ENCODE results near the gene MTREX.

MTREX gene

GRCh38 chr5:55429221-55429612 is 121.4 kb downstream of the MTREX start:
- DNase-seq (ENCODE audit: low read depth in 2 of 2): no peak

DNA sequence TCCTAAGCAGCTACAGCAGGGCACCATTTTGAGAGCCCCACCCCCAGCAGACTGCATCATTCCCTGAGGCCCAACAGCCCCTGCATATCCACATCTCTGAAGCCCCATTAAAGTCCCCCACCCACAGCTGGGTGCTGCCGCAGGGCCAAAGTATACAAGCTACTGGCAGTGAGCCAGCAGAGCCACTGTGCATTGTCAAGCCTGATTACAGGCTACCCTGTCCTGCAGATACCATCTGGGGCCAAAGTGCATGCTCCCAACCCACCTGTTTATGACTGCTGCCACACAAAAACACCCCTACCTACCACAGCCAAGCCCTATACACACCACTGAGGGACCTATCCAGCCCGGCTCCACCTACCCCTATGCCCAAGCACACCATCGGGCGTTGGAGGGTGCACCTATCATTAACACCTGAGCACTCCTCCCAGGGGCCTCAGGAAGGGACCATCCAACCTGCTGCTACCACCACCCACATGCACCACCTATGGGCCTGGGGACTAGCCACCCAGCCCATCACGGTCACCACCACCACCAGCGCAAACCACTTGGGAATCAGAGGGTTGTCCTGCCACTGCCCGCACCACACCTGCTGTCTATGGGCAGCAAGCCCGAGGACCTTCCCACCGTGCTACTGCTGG is 121.9 kb downstream of the MTREX start:
- DNase-seq (ENCODE audit: low read depth in 2 of 2): no peak

DNA sequence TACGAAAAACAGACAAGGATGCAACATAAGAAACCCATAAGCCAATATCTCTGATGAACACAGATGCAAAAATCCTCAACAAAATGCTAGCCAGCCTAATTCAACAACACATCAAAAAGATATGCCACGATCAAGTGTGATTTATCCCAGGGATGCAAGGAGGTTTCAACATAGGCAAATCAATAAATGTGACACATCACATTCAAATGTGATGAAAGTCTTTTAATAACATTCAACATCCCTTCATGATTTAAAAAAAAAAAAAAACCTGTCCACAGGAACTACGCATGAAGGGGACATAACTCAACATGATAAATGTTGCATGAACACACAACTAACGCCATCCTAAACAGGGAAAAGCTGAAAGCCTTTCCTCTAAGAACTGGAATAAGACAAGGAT is 124.8 kb downstream of the MTREX start:
- no peak for DNase-seq (ENCODE audit: low read depth in 2 of 2)

DNA sequence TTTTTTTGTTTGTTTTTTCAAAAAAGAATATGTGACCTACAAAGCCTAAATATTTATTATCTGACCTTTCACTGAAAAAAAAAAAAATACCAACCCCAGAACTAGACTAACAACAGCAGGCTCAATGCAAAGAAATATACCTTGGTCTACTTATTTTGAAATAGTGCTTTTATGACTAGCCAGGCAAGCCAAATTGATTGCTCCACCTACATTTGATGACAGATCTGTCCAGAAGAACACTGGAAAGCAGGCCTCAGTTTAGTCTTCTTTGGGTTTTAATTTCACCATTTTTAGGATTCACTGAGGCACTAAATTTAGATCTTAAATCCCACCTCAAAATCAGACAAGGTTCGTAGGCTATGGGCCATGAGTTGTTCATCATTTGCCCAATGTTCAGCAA is 129.7 kb downstream of the MTREX start:
- no peak for DNase-seq (ENCODE audit: low read depth in 2 of 2)

DNA sequence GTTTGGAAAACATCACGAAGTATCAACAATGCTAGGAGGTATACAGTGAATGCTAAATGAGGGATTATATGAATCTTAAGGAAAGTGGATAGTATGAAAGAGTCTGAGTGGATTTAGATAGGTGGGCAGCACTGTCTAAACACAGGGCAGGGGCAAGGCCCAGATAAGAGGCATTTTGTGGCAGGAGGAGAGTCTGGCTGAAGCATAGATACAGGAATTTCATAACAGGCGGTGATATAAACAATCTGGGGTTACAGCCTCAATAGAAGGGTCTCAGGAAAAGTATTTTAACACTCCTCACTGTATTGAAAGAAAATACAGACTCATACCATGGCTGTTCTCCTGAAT is 130.0 kb downstream of the MTREX start:
- DNase-seq (ENCODE audit: low read depth in 2 of 2): no peak

- DNase-seq (ENCODE audit: low read depth in 2 of 2): no peak
Measured at GRCh38 chr5:55438998-55439397, 131.2 kb downstream of the MTREX start.

DNA sequence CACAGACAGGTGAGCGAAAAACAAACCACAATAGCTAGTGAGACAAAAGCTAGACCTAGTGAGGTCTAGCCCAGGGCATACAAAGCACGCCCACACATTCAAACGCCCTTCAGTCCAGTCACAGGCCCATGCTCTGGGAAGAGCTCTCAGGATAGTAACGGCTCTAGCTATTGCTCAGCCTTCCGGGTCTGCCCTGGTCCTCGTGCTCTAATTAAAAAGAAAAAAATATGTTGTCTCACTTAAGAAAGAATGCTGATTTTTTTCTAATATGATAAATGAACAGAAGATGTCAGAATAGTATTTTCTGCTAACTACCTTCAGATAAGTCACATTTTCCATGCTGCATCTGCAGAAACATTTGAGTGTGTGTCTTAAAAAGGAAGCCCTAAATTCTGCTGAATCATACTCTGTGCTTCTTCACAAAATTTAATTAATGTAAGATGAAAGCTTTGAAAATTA is 132.4 kb downstream of the MTREX start:
- DNase-seq (ENCODE audit: low read depth in 2 of 2): no peak

DNA sequence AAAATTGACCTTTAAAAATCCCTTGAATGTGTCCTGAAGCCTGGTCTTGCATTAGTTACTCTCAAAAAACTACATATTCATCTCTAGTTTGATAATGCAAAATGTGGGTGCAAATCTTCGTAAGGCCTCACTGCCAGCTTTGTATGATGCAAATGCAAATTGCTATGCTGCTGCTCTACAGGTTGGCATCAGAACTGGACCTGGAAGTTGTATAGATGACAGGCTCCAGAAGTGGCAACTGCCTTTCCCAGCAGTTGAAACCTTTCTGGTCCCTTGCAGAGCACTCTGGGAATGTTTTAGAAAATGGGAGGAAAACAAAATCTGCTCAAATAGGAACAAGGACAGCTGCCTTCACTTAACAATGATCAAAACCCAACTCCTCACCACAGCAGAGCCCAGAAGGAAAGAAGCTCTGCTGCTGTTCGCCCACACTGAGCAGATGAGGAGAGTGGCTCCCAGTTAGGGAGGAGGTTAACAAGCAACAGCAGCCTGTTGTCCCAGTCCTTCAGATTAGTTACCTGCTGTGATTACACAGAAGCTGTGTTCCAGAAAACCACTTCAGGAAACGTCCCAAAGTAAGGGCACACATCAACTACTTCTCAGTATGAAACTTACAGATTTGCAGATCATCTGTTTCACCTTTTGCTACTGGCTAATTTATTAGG is 133.4 kb downstream of the MTREX start:
- no peak for DNase-seq (ENCODE audit: low read depth in 2 of 2)

GRCh38 chr5:55441954-55442353 is 134.2 kb downstream of the MTREX start:
- DNase-seq (ENCODE audit: low read depth in 2 of 2): no peak

- DNase-seq (ENCODE audit: low read depth in 2 of 2): no peak
Measured at GRCh38 chr5:55445791-55446190, 138.0 kb downstream of the MTREX start.

- no peak for DNase-seq (ENCODE audit: low read depth in 2 of 2)
Measured at GRCh38 chr5:55446640-55447351, 139.0 kb downstream of the MTREX start.

GRCh38 chr5:55450050-55450765 is 142.4 kb downstream of the MTREX start:
- DNase-seq (ENCODE audit: low read depth in 2 of 2): no peak

- DNase-seq (ENCODE audit: low read depth in 2 of 2): no peak
Measured at GRCh38 chr5:55451976-55452375, 144.2 kb downstream of the MTREX start.

GRCh38 chr5:55453211-55453610 is 145.4 kb downstream of the MTREX start:
- DNase-seq (ENCODE audit: low read depth in 2 of 2): no peak

- DNase-seq (ENCODE audit: low read depth in 2 of 2): no peak
Measured at GRCh38 chr5:55454282-55454681, 146.5 kb downstream of the MTREX start.

- DNase-seq (ENCODE audit: low read depth in 2 of 2): no peak
Measured at GRCh38 chr5:55456216-55456895, 148.6 kb downstream of the MTREX start.

DNA sequence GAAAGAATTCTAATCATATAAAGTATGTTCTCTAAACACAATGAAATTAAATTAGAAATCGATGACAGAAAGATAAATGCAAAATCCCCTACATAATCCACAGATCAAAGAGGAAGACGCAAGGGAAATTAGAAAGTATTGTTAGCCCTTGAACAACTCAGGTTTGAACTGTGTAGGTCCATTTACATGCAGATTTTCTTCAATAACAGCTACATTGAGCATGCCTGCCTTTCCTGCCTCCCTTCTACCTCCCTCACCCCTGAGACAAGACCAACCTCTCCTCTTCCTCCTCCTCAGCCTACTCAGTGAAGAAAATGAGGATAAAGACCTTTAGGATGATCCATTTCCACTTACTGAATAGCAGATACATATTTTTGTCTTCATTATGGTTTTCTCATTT is 151.8 kb downstream of the MTREX start:
- no peak for DNase-seq (ENCODE audit: low read depth in 2 of 2)

GRCh38 chr5:55463613-55464012 is 155.8 kb downstream of the MTREX start:
- DNase-seq (ENCODE audit: low read depth in 2 of 2): no peak

DNA sequence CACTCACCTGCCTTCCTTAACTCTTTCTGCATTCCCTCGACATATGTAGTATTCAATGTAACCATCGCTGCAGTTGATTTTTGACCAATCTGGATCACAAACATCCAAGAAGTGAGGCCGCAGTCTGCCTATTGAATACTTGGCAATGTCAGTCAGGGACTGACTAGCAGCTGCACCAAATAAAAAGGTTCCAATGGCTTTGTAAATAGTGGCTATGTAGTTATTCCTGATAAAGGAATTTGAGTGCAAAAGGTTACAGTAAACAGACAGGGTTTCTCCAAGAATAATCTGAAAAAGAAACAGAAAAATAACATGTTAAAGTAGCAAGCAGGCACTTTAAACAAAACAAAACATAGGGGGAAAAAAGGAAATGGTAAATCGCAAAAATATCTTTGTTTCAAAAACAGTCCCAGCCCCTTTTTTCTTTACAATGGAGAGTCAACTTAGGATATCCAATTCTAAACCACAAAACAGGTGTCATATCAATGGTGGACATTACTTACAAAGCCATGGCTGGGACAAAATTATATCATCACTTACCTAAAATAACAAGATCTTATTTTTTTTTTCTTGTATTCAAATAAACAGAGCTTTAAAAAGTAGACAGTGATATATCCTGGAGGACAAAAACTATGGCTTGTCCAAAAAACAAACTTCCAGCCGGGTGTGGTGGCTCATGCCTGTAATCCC is 160.2 kb downstream of the MTREX start:
- no peak for DNase-seq (ENCODE audit: low read depth in 2 of 2)

DNA sequence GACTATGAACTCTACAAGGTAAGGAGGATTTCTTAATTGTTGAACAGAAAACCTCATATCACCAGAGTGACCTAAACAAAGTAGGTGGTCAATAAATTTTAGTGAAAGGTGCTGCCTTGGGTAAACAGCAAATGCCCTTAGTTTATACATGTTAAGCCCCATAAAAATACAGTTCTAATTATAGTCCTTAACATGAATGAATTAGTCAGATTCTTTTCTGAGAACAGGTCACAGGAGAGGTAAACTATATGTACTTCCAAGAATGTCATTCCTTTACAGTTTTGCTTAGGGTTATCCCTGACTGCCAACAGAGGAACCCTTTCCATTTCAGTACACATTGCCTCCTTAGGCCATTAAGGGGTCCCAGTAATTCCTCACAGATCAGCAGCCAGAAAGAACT is 162.1 kb downstream of the MTREX start:
- DNase-seq (ENCODE audit: low read depth in 2 of 2): no peak

DNA sequence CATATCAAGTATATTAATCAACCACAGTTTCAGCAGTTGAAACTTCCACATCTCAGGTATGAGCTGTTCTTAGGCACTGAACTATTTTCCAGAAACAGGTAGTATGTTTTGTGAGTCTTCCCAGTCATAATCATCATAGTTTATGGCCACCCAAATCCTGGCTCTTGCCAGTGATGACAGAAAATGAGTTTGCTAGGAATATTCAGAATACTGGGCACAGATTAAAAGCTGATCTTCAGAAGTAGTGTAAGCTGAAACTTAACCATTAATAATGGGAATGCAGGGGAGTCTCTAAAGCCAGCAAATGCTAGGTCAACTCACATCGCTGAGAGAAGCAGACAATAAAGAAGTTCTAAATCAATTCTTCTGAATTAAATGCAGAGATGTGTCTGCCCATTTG is 162.5 kb downstream of the MTREX start:
- DNase-seq (ENCODE audit: low read depth in 2 of 2): no peak
